ENCODE data around the gene MT1E.

MT1E gene

GRCh38 chr16:56625943-56626654 is 518 bp downstream of the MT1E start:
- no peak for DNase-seq (ENCODE audit: low read depth in 1 of 2, low spot score in 1 of 2)

DNA sequence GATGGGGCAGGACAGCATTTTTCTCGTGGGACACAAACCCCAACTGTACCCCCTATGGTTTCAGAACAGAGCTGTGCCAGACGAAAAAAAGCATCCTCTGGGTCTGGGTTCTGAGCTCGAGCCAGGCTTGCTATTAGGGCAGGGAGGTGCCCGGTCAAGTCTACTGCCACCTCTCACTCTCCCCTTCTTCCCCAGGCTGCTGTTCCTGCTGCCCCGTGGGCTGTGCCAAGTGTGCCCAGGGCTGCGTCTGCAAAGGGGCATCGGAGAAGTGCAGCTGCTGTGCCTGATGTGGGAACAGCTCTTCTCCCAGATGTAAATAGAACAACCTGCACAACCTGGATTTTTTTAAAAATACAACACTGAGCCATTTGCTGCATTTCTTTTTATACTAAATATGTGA is 1.1 kb downstream of the MT1E start:
- DNase-seq (ENCODE audit: low read depth in 1 of 2, low spot score in 1 of 2) = no peak

- DNase-seq (ENCODE audit: low read depth in 1 of 2, low spot score in 1 of 2) = no peak
These were observed 3.1 kb downstream of the MT1E start for GRCh38 chr16:56628486-56629350.

GRCh38 chr16:56629531-56629930 is 4.0 kb downstream of the MT1E start:
- no peak for DNase-seq (ENCODE audit: low read depth in 1 of 2, low spot score in 1 of 2)

- no peak for DNase-seq (ENCODE audit: low read depth in 1 of 2, low spot score in 1 of 2)
These were observed 4.6 kb downstream of the MT1E start for GRCh38 chr16:56630134-56630533.

GRCh38 chr16:56631197-56631596 is 5.6 kb downstream of the MT1E start:
- DNase-seq (ENCODE audit: low read depth in 1 of 2, low spot score in 1 of 2) = no peak

GRCh38 chr16:56631832-56632155 is 6.2 kb downstream of the MT1E start:
- no peak for DNase-seq (ENCODE audit: low read depth in 1 of 2, low spot score in 1 of 2)

- no peak for DNase-seq (ENCODE audit: low read depth in 1 of 2, low spot score in 1 of 2)
These were observed 6.7 kb downstream of the MT1E start, which contains the start of gene MT1M for GRCh38 chr16:56632156-56632847. Gene MT1M, plus strand, starts transcription at chr16:56632659. Its CDS starts 73 bp downstream, at chr16:56632732.

DNA sequence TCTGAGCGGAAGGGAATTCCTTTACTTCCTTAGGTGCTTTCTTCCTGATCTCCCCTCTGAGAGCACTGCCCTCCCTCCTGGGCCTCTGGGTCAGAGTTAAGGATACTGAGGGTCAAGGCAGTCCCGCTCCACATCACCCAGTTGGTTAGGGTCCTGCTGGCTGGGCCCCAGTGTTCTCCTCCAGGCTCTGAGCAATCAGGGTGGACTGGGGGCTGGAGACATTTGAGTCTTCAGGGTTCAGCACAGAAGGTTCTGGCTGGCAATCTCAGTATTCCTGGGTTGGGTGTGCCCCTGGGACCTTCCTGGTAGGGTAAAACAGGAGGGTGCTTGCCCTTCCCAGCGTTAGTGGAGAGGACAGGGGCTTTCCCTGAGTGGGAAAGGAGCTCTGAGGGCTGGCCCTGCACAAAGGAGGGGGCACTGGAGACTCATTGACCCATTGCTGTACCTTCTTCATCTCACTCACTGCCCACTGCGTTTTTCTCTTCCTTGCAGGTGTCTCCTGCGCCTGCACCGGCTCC is 7.3 kb downstream of the MT1E start:
- DNase-seq (ENCODE audit: low read depth in 1 of 2, low spot score in 1 of 2) = no peak

- no peak for DNase-seq (ENCODE audit: low read depth in 1 of 2, low spot score in 1 of 2)
These were observed 8.0 kb downstream of the MT1E start for GRCh38 chr16:56633535-56633934.

GRCh38 chr16:56634715-56635440 is 9.3 kb downstream of the MT1E start:
- DNase-seq (ENCODE audit: low read depth in 1 of 2, low spot score in 1 of 2) = no peak

DNA sequence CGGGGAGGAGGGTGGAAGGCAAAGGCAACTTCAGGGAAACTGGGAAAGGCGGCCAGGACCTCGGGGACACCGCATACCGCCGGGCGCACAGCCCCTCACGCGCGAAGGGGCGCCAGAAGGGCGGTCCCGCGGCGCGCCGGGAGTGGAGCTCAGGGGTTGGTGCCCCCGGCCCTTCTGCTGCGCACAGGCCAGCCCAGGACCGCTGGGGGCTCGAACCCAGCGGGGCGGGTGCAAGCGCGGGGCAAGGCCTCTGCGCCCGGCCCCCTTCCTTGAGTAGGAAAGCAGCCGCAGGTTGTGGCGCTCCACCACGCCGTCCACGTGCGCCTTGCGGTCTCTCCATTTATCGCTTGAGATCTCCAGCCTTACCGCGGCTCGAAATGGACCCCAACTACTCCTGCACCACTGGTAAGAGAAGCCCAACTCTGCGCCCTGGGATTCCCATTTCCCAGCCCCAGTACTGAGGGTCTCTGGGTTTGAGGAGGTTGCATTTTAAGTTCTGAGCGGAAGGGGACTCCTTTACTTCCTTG is 9.9 kb downstream of the MT1E start:
- DNase-seq (ENCODE audit: low read depth in 1 of 2, low spot score in 1 of 2) = no peak

GRCh38 chr16:56636616-56637413 is 11.2 kb downstream of the MT1E start:
- no peak for DNase-seq (ENCODE audit: low read depth in 1 of 2, low spot score in 1 of 2)

- no peak for DNase-seq (ENCODE audit: low read depth in 1 of 2, low spot score in 1 of 2)
These were observed 12.5 kb downstream of the MT1E start, which contains the start of gene MT1A for GRCh38 chr16:56637814-56638750. Gene MT1A, plus strand, starts transcription at chr16:56638666. Its CDS starts 73 bp downstream, at chr16:56638739.

DNA sequence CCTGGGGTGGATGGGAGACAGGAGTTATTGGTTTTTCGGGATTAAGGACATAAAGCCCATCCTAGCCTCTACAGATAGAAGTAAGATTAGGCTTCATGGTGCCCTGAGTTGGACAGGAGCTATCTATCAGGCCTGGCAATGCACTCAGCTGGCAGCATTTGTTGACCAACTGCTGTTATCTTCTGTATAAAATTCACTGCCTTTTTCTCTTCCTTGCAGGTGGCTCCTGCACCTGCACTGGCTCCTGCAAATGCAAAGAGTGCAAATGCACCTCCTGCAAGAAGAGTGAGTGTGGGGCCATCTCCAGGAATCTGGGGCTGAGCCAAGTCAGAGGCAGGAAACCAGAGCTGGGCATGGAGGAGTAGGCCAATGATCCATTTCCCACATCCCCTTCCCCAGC is 13.5 kb downstream of the MT1E start:
- no peak for DNase-seq (ENCODE audit: low read depth in 1 of 2, low spot score in 1 of 2)

DNA sequence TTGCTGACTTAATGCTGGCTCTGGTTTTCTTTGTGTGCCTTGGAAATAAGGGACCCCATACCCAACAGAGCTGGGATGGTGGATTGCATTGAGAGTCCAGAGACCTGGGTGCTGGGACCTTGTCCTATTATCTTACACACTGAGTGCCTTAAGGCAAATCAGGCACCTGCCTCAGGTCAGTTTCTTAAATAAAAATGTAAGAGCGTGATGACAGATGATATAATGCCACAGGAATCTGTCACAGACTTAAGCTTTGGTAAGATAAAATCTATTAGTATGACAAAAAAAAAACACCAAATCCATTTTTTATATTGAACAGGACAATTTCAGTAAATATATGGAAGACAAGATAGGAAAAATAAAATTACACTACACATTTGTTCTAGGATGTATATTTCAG is 14.5 kb downstream of the MT1E start:
- DNase-seq (ENCODE audit: low read depth in 1 of 2, low spot score in 1 of 2) = no peak

DNA sequence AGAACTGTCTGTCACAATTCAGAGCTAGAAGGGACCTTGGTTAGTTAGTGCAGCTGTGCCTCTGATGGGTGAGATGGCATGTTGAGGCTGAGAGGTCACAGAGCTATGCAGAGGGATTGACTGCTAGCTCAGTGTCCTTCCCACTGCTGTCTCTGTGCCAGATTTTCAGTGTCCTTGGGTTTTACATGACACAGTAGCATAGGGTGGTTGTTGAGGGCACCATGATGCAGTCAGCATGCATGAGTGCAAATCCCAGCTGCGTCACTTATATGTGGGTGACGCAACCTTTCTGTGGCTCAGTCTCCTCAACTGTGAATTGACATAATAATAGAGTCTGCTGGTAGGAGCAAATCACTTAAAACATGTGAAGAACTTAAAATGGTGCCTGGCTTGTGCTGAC is 15.6 kb downstream of the MT1E start:
- DNase-seq (ENCODE audit: low read depth in 1 of 2, low spot score in 1 of 2) = no peak

GRCh38 chr16:56643080-56643778 is 17.6 kb downstream of the MT1E start:
- peak; percentile 40 to 62 for DNase-seq (ENCODE audit: low read depth in 1 of 2, low spot score in 1 of 2)

Measured in stimulated activated CD4-positive, alpha-beta T cell treated with anti-CD3 and anti-CD28 coated beads, Interleukin-15, amount 100 ng/mL, for 1 hour (primary cell).